Loucy (cell line): ENCODE results near the gene FOXK1.
A peak's percentile ranks its signal among the peaks of the same experiment; 100 is the strongest.

ENCODE experiments used
- H2AFZ ChIP-seq: fragments of 200-600 bp; sonication (generic); 2 replicates; pipeline ENCODE4 v1.6.0; 2016; ENCODE audit warnings: antibody characterized with exemption, mild to moderate bottlenecking, low read length, moderate library complexity
- H3F3A ChIP-seq: fragments of 200-600 bp; 2 replicates; pipeline ENCODE4 v1.6.0; 2016; ENCODE audit warnings: antibody characterized with exemption, low read depth, mild to moderate bottlenecking
- H3K27me3 ChIP-seq: fragments of 200-600 bp; sonication (generic); 2 replicates; pipeline ENCODE4 v1.6.1; 2014; ENCODE audit warnings: low read length, mild to moderate bottlenecking; ENCODE audit not compliant: insufficient read depth, poor library complexity, severe bottlenecking
- H3K36me3 ChIP-seq: fragments of 200-600 bp; sonication (generic); 2 replicates; pipeline ENCODE4 v1.6.1; 2016; ENCODE audit warnings: low read length; ENCODE audit not compliant: insufficient read depth
- H3K4me1 ChIP-seq: fragments of 200-600 bp; sonication (generic); 2 replicates; pipeline ENCODE4 v1.5.1; 2014; ENCODE audit warnings: low read length, mild to moderate bottlenecking; ENCODE audit not compliant: insufficient read depth, poor library complexity, severe bottlenecking
- H3K4me2 ChIP-seq: fragments of 200-600 bp; sonication (generic); 2 replicates; pipeline ENCODE4 v1.6.0; 2014; ENCODE audit warnings: antibody characterized with exemption, low read length, low read depth, mild to moderate bottlenecking; ENCODE audit not compliant: poor library complexity, severe bottlenecking
- H3K4me3 ChIP-seq: fragments of 200-600 bp; sonication (generic); 2 replicates; pipeline ENCODE4 v1.5.1; 2014; ENCODE audit warnings: low read length, mild to moderate bottlenecking, mixed read lengths; ENCODE audit not compliant: poor library complexity, severe bottlenecking
- H3K79me2 ChIP-seq: fragments of 200-600 bp; sonication (generic); 2 replicates; pipeline ENCODE4 v1.6.1; 2014; ENCODE audit warnings: low read length; ENCODE audit not compliant: insufficient read depth
- H3K9ac ChIP-seq: fragments of 200-600 bp; sonication (generic); 2 replicates; pipeline ENCODE4 v1.6.0; 2014; ENCODE audit warnings: mild to moderate bottlenecking, low read depth, low read length, moderate library complexity; ENCODE audit not compliant: poor library complexity, severe bottlenecking
- H3K9me2 ChIP-seq: fragments of 200-600 bp; sonication (generic); replicated peaks from 2 replicates; pipeline ENCODE4 v1.6.1; 2016; ENCODE audit warnings: low read depth, low read length, mixed read lengths
- H3K9me3 ChIP-seq: fragments of 200-600 bp; sonication (generic); 2 replicates; pipeline ENCODE4 v1.6.1; 2014; ENCODE audit warnings: mild to moderate bottlenecking, antibody characterized with exemption, low read length, low read depth; ENCODE audit not compliant: insufficient read depth
- H4K20me1 ChIP-seq: fragments of 200-600 bp; sonication (generic); 2 replicates; pipeline ENCODE4 v1.6.0; 2014; ENCODE audit warnings: antibody characterized with exemption, low read length, mild to moderate bottlenecking; ENCODE audit not compliant: insufficient read depth, poor library complexity, severe bottlenecking
- EZH2phosphoT487 ChIP-seq: fragments of 200-600 bp; IDR thresholded peaks from 2 replicates; pipeline ENCODE4 v1.6.1; 2018; ENCODE audit warnings: antibody characterized with exemption, mild to moderate bottlenecking, moderate library complexity, borderline replicate concordance
- TF ChIP-seq, protein P1 (sequence below): fragments of 200-600 bp; sonication (generic); conservative IDR thresholded peaks from 2 replicates; pipeline ENCODE4 v1.5.1; 2014; ENCODE audit warnings: mild to moderate bottlenecking, antibody characterized with exemption, low read length

Gene FOXK1

DNA sequence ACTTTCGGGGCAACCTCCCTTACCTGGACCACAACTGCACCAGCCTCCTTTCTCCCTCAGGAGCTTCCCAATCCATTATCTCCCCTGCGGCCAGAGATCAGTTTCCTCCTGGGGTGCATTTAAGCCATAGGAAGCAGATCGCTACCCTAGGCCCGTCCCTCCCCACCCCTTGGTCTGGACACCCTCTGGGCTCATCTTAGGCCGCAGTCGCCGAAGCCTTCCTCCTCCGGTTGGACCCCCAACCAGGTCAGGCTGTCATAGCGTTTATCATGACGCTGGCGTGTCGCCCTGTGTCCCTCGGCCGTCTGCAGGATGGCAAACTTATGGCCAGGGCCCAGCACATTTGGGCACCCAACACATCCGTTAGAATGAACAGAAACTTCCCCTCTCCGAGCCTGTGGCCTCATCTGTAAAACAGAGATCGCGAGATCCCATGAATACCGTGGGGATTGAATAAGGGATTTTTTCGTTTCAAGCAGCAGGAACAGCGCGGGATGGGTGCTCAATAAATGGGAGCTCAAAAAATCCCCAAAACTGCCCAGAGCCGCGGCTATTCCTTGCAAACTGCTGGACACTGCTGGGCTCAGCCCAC, 92.7 kb downstream of the FOXK1 start:
- Histone ChIP-seq H3K4me1 (peaks cover 6% of the 10 kb centered on the region), H3F3A (no peaks in the 10 kb centered on the region), H3K9ac (peak overlapping the region; percentile 85), H3K4me2 (peak overlapping the region; percentile 93), H4K20me1 (peaks cover 15% of the 10 kb centered on the region), H2AFZ (peak overlapping the region; percentile 81), H3K9me2 (no peaks in the 10 kb centered on the region), H3K36me3 (no peaks in the 10 kb centered on the region), H3K9me3 (no peaks in the 10 kb centered on the region), H3K27me3 (no peaks in the 10 kb centered on the region), H3K79me2 (peaks cover 38% of the 10 kb centered on the region), H3K4me3 (peak overlapping the region; percentile 82)
- TF ChIP-seq, protein P1, sequence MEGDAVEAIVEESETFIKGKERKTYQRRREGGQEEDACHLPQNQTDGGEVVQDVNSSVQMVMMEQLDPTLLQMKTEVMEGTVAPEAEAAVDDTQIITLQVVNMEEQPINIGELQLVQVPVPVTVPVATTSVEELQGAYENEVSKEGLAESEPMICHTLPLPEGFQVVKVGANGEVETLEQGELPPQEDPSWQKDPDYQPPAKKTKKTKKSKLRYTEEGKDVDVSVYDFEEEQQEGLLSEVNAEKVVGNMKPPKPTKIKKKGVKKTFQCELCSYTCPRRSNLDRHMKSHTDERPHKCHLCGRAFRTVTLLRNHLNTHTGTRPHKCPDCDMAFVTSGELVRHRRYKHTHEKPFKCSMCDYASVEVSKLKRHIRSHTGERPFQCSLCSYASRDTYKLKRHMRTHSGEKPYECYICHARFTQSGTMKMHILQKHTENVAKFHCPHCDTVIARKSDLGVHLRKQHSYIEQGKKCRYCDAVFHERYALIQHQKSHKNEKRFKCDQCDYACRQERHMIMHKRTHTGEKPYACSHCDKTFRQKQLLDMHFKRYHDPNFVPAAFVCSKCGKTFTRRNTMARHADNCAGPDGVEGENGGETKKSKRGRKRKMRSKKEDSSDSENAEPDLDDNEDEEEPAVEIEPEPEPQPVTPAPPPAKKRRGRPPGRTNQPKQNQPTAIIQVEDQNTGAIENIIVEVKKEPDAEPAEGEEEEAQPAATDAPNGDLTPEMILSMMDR, result no peak
- no peak for TF ChIP-seq EZH2phosphoT487

DNA sequence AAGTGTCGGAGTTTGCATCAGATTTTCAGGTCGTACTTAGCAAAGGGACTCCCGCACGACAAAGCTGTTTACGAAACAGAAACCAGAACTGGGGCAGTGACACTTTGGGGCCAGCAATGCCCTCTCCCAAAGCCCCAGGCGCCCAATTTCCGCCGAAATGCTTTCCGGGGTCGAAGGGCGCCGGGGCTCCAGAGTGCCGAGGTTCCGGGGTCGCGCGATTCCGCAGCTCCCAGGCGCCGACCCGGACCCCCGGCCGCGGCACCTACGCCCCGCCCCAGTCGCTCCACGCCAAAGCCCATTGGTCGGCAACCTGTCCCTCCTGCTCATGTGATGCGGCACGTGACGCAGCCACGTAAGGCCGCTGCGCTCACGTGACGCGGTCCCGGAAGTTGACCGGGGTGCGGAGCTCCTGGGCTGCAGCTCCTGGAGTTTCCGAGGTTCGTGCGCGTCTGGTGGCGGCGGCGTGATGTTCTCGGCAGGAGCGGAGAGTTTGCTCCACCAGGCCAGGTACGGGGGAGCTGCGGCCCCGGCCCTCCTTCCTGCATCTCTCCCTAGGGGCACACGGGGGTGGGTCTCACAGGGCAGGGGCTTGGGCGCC, 93.3 kb downstream of the FOXK1 start, which contains the start of gene AP5Z1:
Gene AP5Z1 (plus strand): TSS at position 374 of the 598 bp plus-strand sequence. CDS start 93 bp downstream, at position 467.
- TF ChIP-seq, protein P1, result no peak
- TF ChIP-seq EZH2phosphoT487, result no peak

DNA sequence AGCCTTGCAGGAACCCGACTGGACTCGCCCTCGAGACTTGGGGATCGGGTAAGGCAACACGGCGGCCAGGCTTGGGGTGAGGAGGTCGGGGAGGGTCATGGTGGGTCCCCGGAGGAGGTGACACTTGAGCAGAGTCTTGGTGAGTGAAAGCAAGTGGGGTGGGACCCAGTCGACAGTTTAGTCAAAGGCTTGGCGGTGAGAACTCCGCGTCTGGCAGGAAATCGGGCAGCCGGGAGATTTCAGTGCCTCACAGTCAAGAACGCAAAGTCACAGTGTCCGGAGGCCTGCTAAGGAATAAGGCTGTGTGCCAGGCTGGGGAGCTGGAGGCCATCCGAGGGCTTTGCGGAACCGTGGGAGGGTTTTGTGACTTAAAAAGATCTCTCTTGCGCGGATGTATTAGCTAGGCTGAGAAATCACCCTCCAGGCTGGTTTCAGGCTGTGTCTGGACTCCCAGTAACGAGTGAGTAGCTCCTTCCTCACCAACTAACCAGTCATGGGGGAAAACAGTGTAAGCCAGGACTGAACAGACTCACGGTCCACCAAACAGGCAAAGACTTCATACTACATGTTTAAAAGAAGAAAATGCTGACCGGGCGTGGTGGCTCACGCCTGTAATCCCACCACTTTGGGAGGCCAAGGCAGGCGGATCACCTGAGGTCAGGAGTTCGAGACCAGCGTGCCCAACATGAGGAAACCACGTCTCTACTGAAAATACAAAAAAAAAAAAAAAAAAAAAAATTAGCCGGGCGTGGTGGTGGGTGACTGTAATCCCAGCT, 93.9 kb downstream of the FOXK1 start:
- H3K4me1 ChIP-seq, result peaks cover 6% of the 10 kb centered on the region
- H3K9me2 ChIP-seq, result no peaks in the 10 kb centered on the region
- H2AFZ ChIP-seq, result peak overlapping the region; percentile 81
- H3K36me3 ChIP-seq, result no peaks in the 10 kb centered on the region
- peak overlapping the region; percentile 85 for H3K9ac ChIP-seq
- H3K4me2 ChIP-seq, result peak overlapping the region; percentile 91
- H3F3A ChIP-seq, result no peaks in the 10 kb centered on the region
- H3K27me3 ChIP-seq, result no peaks in the 10 kb centered on the region
- no peaks in the 10 kb centered on the region for H3K9me3 ChIP-seq
- peaks cover 42% of the 10 kb centered on the region for H3K79me2 ChIP-seq
- no peak for TF ChIP-seq EZH2phosphoT487
- TF ChIP-seq, protein P1, result no peak
- peaks cover 15% of the 10 kb centered on the region for H4K20me1 ChIP-seq
- H3K4me3 ChIP-seq, result peak overlapping the region; percentile 82

More for the DNA sequence above, 93.3 kb downstream of the FOXK1 start, which contains the start of gene AP5Z1:
- no peaks in the 10 kb centered on the region for H3K27me3 ChIP-seq
- H3K4me1 ChIP-seq, result peaks cover 6% of the 10 kb centered on the region
- H3K4me3 ChIP-seq, result peak within 1 kb of the TSS; percentile 82
- H3K79me2 ChIP-seq, result peaks cover 42% of the 10 kb centered on the region
- H3K9me2 ChIP-seq, result no peaks in the 10 kb centered on the region
- peak within 1 kb of the TSS; percentile 81 for H2AFZ ChIP-seq
- H3K9me3 ChIP-seq, result no peaks in the 10 kb centered on the region
- peaks cover 15% of the 10 kb centered on the region for H4K20me1 ChIP-seq
- peak within 1 kb of the TSS; percentile 93 for H3K4me2 ChIP-seq
- no peaks in the 10 kb centered on the region for H3F3A ChIP-seq
- H3K9ac ChIP-seq, result peak within 1 kb of the TSS; percentile 85
- no peaks in the 10 kb centered on the region for H3K36me3 ChIP-seq
